Natural killer cell (primary cell): ENCODE data around the gene DCST1. TPM values are rescaled to one million over a fixed set of nuclear protein-coding genes. Genes with fewer than 3 reads are reported as not detected.

ENCODE experiments used
- ATAC-seq, 3 donors: fragments of 150-1000 bp in 2 of 3; fragments of 200-7000 bp in 1 of 3; cut with Tn5 transposase; 1 replicate in 1 of 3; 2 replicates in 2 of 3; pipeline ENCODE4 v1.10.0; 2021; ENCODE audit warnings: mild to moderate bottlenecking in 2 of 3, moderate library complexity in 2 of 3
- DNase-seq, 2 donors: peaks; one replicate each; pipeline versions ENCODE4 v3.0.0 to v3.0.0-alpha.2; 2013 to 2021; ENCODE audit warnings: mixed read lengths in 1 of 2
- H3K27ac ChIP-seq: one replicate; pipeline ENCODE4 v1.5.1; 2013; ENCODE audit warnings: mild to moderate bottlenecking, low read length
- H3K27me3 ChIP-seq: one replicate; pipeline ENCODE4 v1.6.1; 2013; ENCODE audit warnings: low read length; ENCODE audit not compliant: control insufficient read depth, insufficient read depth
- H3K36me3 ChIP-seq: one replicate; pipeline ENCODE4 v1.6.1; 2013; ENCODE audit warnings: low read length; ENCODE audit not compliant: control insufficient read depth, insufficient read depth
- H3K4me1 ChIP-seq: one replicate; pipeline ENCODE4 v1.6.1; 2013; ENCODE audit warnings: low read length; ENCODE audit not compliant: control insufficient read depth, insufficient read depth
- H3K4me3 ChIP-seq: one replicate; pipeline ENCODE4 v1.5.1; 2013; ENCODE audit warnings: low read length
- H3K9me3 ChIP-seq: one replicate; pipeline ENCODE4 v1.6.1; 2013; ENCODE audit warnings: low read length; ENCODE audit not compliant: control insufficient read depth, insufficient read depth
- H3K27ac Mint-ChIP-seq, 2 donors: one replicate each; pipeline ENCODE4 v1.8.0; 2022; ENCODE audit warnings: mild to moderate bottlenecking in 2 of 2, mixed read lengths in 2 of 2, moderate library complexity in 1 of 2
- H3K27me3 Mint-ChIP-seq, 2 donors: one replicate each; pipeline ENCODE4 v1.8.0; 2022; ENCODE audit warnings: low read depth in 2 of 2, mixed read lengths in 2 of 2
- H3K36me3 Mint-ChIP-seq: one replicate; pipeline ENCODE4 v1.8.0; 2022; ENCODE audit warnings: mixed read lengths
- H3K4me1 Mint-ChIP-seq, 2 donors: one replicate each; pipeline ENCODE4 v1.8.0; 2022; ENCODE audit warnings: mixed read lengths in 2 of 2
- H3K4me3 Mint-ChIP-seq: one replicate; pipeline ENCODE4 v1.8.0; 2022; ENCODE audit warnings: mild to moderate bottlenecking, moderate library complexity, mixed read lengths
- H3K9me3 Mint-ChIP-seq, 2 donors: one replicate each; pipeline ENCODE4 v1.8.0; 2022; ENCODE audit warnings: mixed read lengths in 2 of 2
- WGBS: methylation state at CpG from one replicate; pipeline ENCODE4 v1.1.7; 2013; ENCODE audit warnings: missing lambda C conversion rate; ENCODE audit not compliant: insufficient coverage; 5-methylcytosine and 5-hydroxymethylcytosine counted together
- intact Hi-C: fragments of 100-400 bp; cut with micrococcal nuclease; formaldehyde crosslinking; loops from one replicate; pipeline ENCODE4 v1.14.2; 2022
- total RNA-seq, 4 donors: library from RNA; stranded (reverse); fragments of 120-200 nt in 1 of 4; gene quantifications; one replicate each; pipeline versions ENCODE4 v1.2.3 to v1.2.4, GENCODE V29; 2013 to 2022
- TF ChIP-seq, protein P1 (sequence below): fragments of 200-600 bp; IDR thresholded peaks from one replicate; pipeline ENCODE4 v1.8.0; 2022; ENCODE audit warnings: antibody characterized with exemption

The DCST1 gene
- total RNA-seq, 3 donors from 2014 or later (not counting 1 experiment from before 2014, with no cell fraction given), result 0.35 to 0.60 TPM; not detected in 1

DNA sequence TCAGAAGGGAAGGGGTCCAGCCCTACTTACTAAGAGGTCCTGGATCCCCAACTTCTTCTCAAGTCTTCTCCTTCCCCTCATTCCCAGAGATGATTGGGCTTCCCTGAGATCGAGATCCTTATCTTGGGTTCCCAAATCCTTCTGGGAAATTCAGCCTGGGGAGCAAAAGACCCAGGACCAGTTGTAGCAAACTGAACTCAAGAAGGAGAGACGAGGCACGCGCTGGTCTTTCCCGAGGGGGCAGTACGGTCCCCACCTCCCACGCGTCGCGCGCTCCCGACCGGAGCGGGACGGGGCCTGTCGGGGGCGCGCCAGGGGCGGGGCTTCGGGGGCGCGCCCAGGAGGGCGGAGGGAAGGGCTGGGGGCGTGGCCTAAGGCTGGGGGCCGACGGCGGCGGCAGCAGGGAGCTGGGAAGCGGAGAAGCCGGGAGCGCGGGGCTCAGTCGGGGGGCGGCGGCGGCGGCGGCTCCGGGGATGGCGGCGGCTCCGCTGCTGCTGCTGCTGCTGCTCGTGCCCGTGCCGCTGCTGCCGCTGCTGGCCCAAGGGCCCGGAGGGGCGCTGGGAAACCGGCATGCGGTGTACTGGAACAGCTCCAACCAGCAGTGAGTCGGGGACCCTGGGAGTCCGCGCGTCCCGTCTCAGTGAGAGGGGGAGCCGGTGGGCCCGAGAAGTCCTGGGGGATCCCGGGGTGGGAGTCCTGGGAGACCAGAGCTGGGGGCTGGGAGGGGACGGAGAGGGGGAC, 45.0 kb downstream of the DCST1 start, which contains the start of gene EFNA3:
Gene EFNA3, plus strand, starts transcription at position 369 of the 741 bp plus-strand sequence. Its CDS starts 105 bp downstream, at position 474.
- no peaks in the 10 kb centered on the region for H3K36me3 Mint-ChIP-seq
- peaks cover 19 to 32% of the 10 kb centered on the region in 2 donors for H3K27me3 Mint-ChIP-seq
- H3K4me3 Mint-ChIP-seq, result peak within 1 kb of the TSS; percentile 87
- DNase-seq (peak; percentile 49 to 77), ATAC-seq (peak; percentile 58 to 72 (median 62))
- H3K4me1 Mint-ChIP-seq, result peaks cover 22 to 38% of the 10 kb centered on the region in 2 donors
- H3K27ac ChIP-seq, result no peak within 1 kb of the TSS
- H3K9me3 ChIP-seq, result no peaks in the 10 kb centered on the region
- 2% methylated on average over 59 of the region's 59 CpGs for WGBS
- H3K36me3 ChIP-seq, result no peaks in the 10 kb centered on the region
- TF ChIP-seq, protein P1, sequence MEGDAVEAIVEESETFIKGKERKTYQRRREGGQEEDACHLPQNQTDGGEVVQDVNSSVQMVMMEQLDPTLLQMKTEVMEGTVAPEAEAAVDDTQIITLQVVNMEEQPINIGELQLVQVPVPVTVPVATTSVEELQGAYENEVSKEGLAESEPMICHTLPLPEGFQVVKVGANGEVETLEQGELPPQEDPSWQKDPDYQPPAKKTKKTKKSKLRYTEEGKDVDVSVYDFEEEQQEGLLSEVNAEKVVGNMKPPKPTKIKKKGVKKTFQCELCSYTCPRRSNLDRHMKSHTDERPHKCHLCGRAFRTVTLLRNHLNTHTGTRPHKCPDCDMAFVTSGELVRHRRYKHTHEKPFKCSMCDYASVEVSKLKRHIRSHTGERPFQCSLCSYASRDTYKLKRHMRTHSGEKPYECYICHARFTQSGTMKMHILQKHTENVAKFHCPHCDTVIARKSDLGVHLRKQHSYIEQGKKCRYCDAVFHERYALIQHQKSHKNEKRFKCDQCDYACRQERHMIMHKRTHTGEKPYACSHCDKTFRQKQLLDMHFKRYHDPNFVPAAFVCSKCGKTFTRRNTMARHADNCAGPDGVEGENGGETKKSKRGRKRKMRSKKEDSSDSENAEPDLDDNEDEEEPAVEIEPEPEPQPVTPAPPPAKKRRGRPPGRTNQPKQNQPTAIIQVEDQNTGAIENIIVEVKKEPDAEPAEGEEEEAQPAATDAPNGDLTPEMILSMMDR, result no peak
- peaks cover 50% of the 10 kb centered on the region for H3K4me1 ChIP-seq
- peak within 1 kb of the TSS; percentile 14 to 71 for H3K27ac Mint-ChIP-seq
- H3K9me3 Mint-ChIP-seq, result no peaks in the 10 kb centered on the region
- intact Hi-C loops, result no loop called here
- peak within 1 kb of the TSS; percentile 7 for H3K4me3 ChIP-seq
- peaks cover 44% of the 10 kb centered on the region for H3K27me3 ChIP-seq

DNA sequence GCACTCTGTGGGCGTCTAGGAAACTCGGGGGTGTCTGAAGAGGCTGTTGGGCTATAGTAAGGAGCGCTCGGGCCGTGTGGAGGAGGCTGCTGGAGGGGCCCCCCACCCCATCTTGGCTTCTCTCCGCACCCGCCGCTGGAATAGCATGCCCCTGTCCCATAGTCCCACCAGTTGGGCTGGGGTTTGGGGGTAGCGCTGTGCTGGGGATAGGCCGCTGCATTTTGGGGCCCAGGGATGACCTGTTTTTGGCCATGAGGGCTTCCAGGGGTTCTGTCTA, 45.5 kb downstream of the DCST1 start:
- 5% methylated on average over 10 of the region's 10 CpGs for WGBS
- no peak overlapping the region for H3K4me3 ChIP-seq
- H3K4me1 ChIP-seq, result peaks cover 49% of the 10 kb centered on the region
- H3K36me3 ChIP-seq, result no peaks in the 10 kb centered on the region
- peaks cover 26 to 39% of the 10 kb centered on the region in 2 donors for H3K4me1 Mint-ChIP-seq
- intact Hi-C loops, result no loop called here
- H3K27ac Mint-ChIP-seq, result peak overlapping the region; percentile 14 to 71
- DNase-seq, result no peak
- TF ChIP-seq, protein P1, result no peak
- no peak overlapping the region for H3K27ac ChIP-seq
- peak in 2 of 3 donors; percentile 6 for ATAC-seq
- H3K27me3 Mint-ChIP-seq, result peaks cover 24 to 37% of the 10 kb centered on the region in 2 donors
- no peaks in the 10 kb centered on the region for H3K36me3 Mint-ChIP-seq
- no peaks in the 10 kb centered on the region for H3K9me3 Mint-ChIP-seq
- peak overlapping the region; percentile 87 for H3K4me3 Mint-ChIP-seq
- H3K9me3 ChIP-seq, result no peaks in the 10 kb centered on the region
- H3K27me3 ChIP-seq, result peaks cover 49% of the 10 kb centered on the region

DNA sequence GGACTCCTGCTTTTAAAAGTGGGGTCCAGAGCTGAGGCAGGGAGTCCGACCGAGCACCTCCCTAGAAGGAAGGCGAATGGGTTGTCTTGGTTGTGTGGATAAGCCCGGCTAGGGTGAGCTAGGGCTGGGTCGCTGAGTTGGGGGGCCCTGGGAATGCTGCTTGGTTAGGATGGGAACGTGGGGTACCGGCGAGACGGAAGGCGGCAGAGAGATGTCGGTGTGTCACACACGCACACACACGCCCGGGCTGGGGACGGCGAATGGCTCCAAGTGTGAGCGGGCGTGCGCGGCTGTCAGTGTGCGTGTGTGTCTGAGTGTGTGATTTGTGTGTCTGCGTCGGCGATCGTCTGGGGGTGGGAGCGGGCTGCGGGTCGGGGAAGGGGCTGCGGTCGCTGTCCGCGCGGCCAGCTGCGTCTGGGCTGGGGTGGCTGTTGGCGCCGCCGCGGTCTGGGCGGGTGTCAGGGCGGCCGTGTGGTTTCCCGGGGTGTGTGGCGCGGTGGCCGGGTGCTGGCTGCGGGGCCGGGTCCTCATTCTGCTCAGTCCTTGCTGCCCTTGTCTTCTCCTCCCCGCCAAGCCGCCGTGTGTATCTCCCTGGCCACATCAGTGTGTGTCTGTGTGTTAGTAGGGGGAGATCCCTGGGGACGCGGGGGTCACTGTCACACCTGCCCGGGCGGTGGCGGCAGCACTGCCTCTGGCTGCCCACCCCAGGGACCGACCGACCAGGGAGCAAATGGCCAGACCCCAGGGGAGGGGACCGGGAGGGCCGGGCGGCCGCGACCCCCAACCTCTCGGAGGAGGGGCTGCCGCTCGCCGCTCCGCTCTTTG, 46.1 kb downstream of the DCST1 start:
- TF ChIP-seq, protein P1, result no peak
- Histone ChIP-seq H3K27me3 (peaks cover 52% of the 10 kb centered on the region), H3K4me3 (no peak overlapping the region), H3K4me1 (peaks cover 54% of the 10 kb centered on the region), H3K27ac (no peak overlapping the region), H3K9me3 (no peaks in the 10 kb centered on the region), H3K36me3 (no peaks in the 10 kb centered on the region)
- Mint-ChIP-seq H3K4me1 (peaks cover 31 to 44% of the 10 kb centered on the region in 2 donors), H3K9me3 (no peaks in the 10 kb centered on the region), H3K27ac (peak overlapping the region; percentile 14 to 71), H3K36me3 (no peaks in the 10 kb centered on the region), H3K27me3 (peaks cover 25 to 37% of the 10 kb centered on the region in 2 donors), H3K4me3 (peak overlapping the region; percentile 87)
- intact Hi-C loops, result no loop called here
- DNase-seq (peak in 1 of 2 donors; percentile 57), ATAC-seq (peak in 1 of 3 donors; percentile 12)
- WGBS, result 1% methylated on average over 65 of the region's 67 CpGs
